GM23338 (cell line): ENCODE data around the gene NDUFB11. TPM values are rescaled to one million over a fixed set of nuclear protein-coding genes. Genes with fewer than 3 reads are reported as not detected.

Experiments
- polyA plus RNA-seq: library from polyadenylated mRNA; unstranded; fragments of >200 nt; fragmentation: Nextera tagmentation; extraction: Ambion mirVana; gene quantifications from 2 replicates; pipeline ENCODE4 v1.2.1, GENCODE V29; 2016
- small RNA-seq: library from RNA; depleted of rRNA; stranded (forward); fragments of <200 nt; gene quantifications from one replicate; pipeline ENCODE3, GENCODE V24; 2014; ENCODE audit warnings: low replicate concordance
- total RNA-seq: library from RNA; depleted of rRNA; stranded (reverse); fragments of >200 nt; shearing (Covaris generic); gene quantifications from 2 replicates; pipeline ENCODE4 v1.2.3, GENCODE V29; 2014; rRNA removed
- TF ChIP-seq, protein P1 (sequence below): fragments of 250-450 bp; sonication (Bioruptor Pico); IDR thresholded peaks from 2 replicates; pipeline ENCODE4 v1.5.0; 2020; ENCODE audit warnings: mild to moderate bottlenecking, moderate library complexity

NDUFB11 gene
- total and polyA plus RNA-seq, 2 experiments from 2014 or later, result 103 to 238 TPM

DNA sequence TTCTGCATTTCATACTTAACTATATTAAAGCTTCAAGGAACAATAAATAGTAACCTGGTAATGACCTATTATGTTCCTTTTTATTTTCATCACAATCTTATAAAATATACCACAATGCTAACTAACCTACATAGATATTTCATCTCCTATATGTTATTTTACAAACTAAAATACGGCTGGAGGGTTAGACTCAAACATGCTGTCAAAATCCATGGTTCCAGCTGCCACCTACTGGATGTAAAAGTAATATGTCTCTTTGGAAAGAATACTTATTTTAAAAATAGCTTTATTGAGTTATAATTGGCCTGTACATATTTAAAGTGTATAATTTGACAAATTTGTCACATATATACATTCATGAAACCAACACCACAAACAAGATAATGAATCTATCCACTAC is 51.3 kb downstream of the NDUFB11 start (continued):
- TF ChIP-seq, protein P1, sequence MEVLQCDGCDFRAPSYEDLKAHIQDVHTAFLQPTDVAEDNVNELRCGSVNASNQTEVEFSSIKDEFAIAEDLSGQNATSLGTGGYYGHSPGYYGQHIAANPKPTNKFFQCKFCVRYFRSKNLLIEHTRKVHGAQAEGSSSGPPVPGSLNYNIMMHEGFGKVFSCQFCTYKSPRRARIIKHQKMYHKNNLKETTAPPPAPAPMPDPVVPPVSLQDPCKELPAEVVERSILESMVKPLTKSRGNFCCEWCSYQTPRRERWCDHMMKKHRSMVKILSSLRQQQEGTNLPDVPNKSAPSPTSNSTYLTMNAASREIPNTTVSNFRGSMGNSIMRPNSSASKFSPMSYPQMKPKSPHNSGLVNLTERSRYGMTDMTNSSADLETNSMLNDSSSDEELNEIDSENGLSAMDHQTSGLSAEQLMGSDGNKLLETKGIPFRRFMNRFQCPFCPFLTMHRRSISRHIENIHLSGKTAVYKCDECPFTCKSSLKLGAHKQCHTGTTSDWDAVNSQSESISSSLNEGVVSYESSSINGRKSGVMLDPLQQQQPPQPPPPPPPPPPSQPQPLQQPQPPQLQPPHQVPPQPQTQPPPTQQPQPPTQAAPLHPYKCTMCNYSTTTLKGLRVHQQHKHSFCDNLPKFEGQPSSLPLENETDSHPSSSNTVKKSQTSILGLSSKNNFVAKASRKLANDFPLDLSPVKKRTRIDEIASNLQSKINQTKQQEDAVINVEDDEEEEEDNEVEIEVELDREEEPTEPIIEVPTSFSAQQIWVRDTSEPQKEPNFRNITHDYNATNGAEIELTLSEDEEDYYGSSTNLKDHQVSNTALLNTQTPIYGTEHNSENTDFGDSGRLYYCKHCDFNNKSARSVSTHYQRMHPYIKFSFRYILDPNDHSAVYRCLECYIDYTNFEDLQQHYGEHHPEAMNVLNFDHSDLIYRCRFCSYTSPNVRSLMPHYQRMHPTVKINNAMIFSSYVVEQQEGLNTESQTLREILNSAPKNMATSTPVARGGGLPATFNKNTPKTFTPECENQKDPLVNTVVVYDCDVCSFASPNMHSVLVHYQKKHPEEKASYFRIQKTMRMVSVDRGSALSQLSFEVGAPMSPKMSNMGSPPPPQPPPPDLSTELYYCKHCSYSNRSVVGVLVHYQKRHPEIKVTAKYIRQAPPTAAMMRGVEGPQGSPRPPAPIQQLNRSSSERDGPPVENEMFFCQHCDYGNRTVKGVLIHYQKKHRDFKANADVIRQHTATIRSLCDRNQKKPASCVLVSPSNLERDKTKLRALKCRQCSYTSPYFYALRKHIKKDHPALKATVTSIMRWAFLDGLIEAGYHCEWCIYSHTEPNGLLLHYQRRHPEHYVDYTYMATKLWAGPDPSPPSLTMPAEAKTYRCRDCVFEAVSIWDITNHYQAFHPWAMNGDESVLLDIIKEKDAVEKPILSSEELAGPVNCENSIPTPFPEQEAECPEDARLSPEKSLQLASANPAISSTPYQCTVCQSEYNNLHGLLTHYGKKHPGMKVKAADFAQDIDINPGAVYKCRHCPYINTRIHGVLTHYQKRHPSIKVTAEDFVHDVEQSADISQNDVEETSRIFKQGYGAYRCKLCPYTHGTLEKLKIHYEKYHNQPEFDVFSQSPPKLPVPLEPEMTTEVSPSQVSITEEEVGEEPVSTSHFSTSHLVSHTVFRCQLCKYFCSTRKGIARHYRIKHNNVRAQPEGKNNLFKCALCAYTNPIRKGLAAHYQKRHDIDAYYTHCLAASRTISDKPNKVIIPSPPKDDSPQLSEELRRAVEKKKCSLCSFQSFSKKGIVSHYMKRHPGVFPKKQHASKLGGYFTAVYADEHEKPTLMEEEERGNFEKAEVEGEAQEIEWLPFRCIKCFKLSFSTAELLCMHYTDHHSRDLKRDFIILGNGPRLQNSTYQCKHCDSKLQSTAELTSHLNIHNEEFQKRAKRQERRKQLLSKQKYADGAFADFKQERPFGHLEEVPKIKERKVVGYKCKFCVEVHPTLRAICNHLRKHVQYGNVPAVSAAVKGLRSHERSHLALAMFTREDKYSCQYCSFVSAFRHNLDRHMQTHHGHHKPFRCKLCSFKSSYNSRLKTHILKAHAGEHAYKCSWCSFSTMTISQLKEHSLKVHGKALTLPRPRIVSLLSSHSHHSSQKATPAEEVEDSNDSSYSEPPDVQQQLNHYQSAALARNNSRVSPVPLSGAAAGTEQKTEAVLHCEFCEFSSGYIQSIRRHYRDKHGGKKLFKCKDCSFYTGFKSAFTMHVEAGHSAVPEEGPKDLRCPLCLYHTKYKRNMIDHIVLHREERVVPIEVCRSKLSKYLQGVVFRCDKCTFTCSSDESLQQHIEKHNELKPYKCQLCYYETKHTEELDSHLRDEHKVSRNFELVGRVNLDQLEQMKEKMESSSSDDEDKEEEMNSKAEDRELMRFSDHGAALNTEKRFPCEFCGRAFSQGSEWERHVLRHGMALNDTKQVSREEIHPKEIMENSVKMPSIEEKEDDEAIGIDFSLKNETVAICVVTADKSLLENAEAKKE, result no peak

Small RNA genes lying within 50 kb of the gene (small RNA-seq; reads per million reads assigned to genes)
- 1.7 reads per million, percentile 78 among the genes with 10 or more reads in this experiment for gene RNU12-2P

Other genes with a start within 250 kb of the NDUFB11 start
- 14.1 and 15.3 TPM in 2 replicates for gene JADE3, start 232.3 kb downstream of the NDUFB11 start, total RNA-seq
- 3.9 and 4.5 TPM in 2 replicates for gene JADE3, start 232.3 kb downstream of the NDUFB11 start, polyA plus RNA-seq
- gene RGN, start 66.3 kb downstream of the NDUFB11 start, total RNA-seq, result 0.47 and 6.7 TPM in 2 replicates
- 5.5 and 5.9 TPM in 2 replicates for gene RGN, start 66.3 kb downstream of the NDUFB11 start, polyA plus RNA-seq
- 80.0 and 101 TPM in 2 replicates for gene RBM10, start 519 bp upstream of the NDUFB11 start, total RNA-seq
- 38.9 and 39.5 TPM in 2 replicates for gene RBM10, start 519 bp upstream of the NDUFB11 start, polyA plus RNA-seq
- 344 and 377 TPM in 2 replicates for gene UBA1, start 49.1 kb upstream of the NDUFB11 start, total RNA-seq
- 97.7 and 104 TPM in 2 replicates for gene UBA1, start 49.1 kb upstream of the NDUFB11 start, polyA plus RNA-seq
- gene CDK16, start 74.0 kb upstream of the NDUFB11 start, total RNA-seq, result 111 and 158 TPM in 2 replicates
- gene CDK16, start 74.0 kb upstream of the NDUFB11 start, polyA plus RNA-seq, result 55.9 and 58.9 TPM in 2 replicates
- gene USP11, start 88.3 kb upstream of the NDUFB11 start, total RNA-seq, result 61.9 and 65.1 TPM in 2 replicates
- gene USP11, start 88.3 kb upstream of the NDUFB11 start, polyA plus RNA-seq, result 57.0 and 64.2 TPM in 2 replicates
- 1.2 and 1.5 TPM in 2 replicates for gene ZNF157, start 225.9 kb upstream of the NDUFB11 start, total RNA-seq
- 0.68 and 0.70 TPM in 2 replicates for gene ZNF157, start 225.9 kb upstream of the NDUFB11 start, polyA plus RNA-seq